Brain microvascular endothelial cell (primary cell): Measurements from ENCODE around the gene AMACR.

Experiments used
- DNase-seq: peaks from one replicate; pipeline ENCODE4 v3.0.0-alpha.2; 2020
- H3K27ac ChIP-seq: fragments of 250-450 bp; sonication (Bioruptor Pico); 2 replicates; pipeline ENCODE4 v1.5.1; 2020; ENCODE audit warnings: mild to moderate bottlenecking, moderate library complexity
- H3K27me3 ChIP-seq: fragments of 250-450 bp; sonication (Bioruptor Pico); replicated peaks from 2 replicates; pipeline ENCODE4 v1.5.1; 2020; ENCODE audit warnings: mild to moderate bottlenecking
- H3K36me3 ChIP-seq: fragments of 250-450 bp; sonication (Bioruptor Pico); replicated peaks from 2 replicates; pipeline ENCODE4 v1.5.1; 2020; ENCODE audit warnings: mild to moderate bottlenecking
- H3K4me3 ChIP-seq: 2 replicates; pipeline ENCODE4 v1.5.1; 2011; ENCODE audit warnings: low read depth, mild to moderate bottlenecking, control low read depth, low read length, moderate library complexity
- CTCF ChIP-seq: IDR thresholded peaks from 2 replicates; pipeline ENCODE4 v1.5.1; 2011; ENCODE audit warnings: low read depth, mild to moderate bottlenecking, moderate library complexity, low read length, control low read depth, inconsistent platforms; ENCODE audit errors: missing control alignments
- in situ Hi-C: cut with HindIII; loops from 2 replicates; pipeline ENCODE4 v1.10.0; 2017; ENCODE audit warnings: low sequenced_read_pairs, low pct_ligation_motif_present

The AMACR gene

GRCh38 chr5:34007621-34008600, at the start of gene AMACR:
Gene AMACR (minus strand): TSS chr5:34008050. CDS start chr5:34008019, 31 bp downstream.
- H3K27ac ChIP-seq: peak within 1 kb of the TSS; percentile 81
- in situ Hi-C loops: no loop called here
- no peaks in the 10 kb centered on the region for H3K36me3 ChIP-seq
- peak; percentile 86 for DNase-seq
- H3K4me3 ChIP-seq: peak within 1 kb of the TSS; percentile 83
- H3K27me3 ChIP-seq: no peaks in the 10 kb centered on the region
- TF ChIP-seq CTCF: no peak

- in situ Hi-C loops: no loop called here
- no peak for TF ChIP-seq CTCF
- H3K27me3 ChIP-seq: no peaks in the 10 kb centered on the region
- no peak for DNase-seq
- no peak overlapping the region for H3K4me3 ChIP-seq
- no peak overlapping the region for H3K27ac ChIP-seq
- no peaks in the 10 kb centered on the region for H3K36me3 ChIP-seq
Observed at GRCh38 chr5:34057569-34057968, 49.7 kb upstream of the AMACR start.

GRCh38 chr5:34057118-34057517, 49.3 kb upstream of the AMACR start:
- TF ChIP-seq CTCF: no peak
- H3K4me3 ChIP-seq: no peak overlapping the region
- H3K36me3 ChIP-seq: no peaks in the 10 kb centered on the region
- H3K27ac ChIP-seq: no peak overlapping the region
- in situ Hi-C loops: no loop called here
- no peak for DNase-seq
- H3K27me3 ChIP-seq: no peaks in the 10 kb centered on the region

GRCh38 chr5:34055667-34056066, 47.8 kb upstream of the AMACR start:
- Histone ChIP-seq H3K4me3 (no peak overlapping the region), H3K36me3 (no peaks in the 10 kb centered on the region), H3K27me3 (no peaks in the 10 kb centered on the region), H3K27ac (no peak overlapping the region)
- no peak for DNase-seq
- in situ Hi-C loops: no loop called here
- no peak for TF ChIP-seq CTCF

GRCh38 chr5:34054400-34054729, 46.5 kb upstream of the AMACR start:
- no peak overlapping the region for H3K27ac ChIP-seq
- H3K36me3 ChIP-seq: no peaks in the 10 kb centered on the region
- no peak overlapping the region for H3K4me3 ChIP-seq
- DNase-seq: no peak
- no peak for TF ChIP-seq CTCF
- in situ Hi-C loops: no loop called here
- H3K27me3 ChIP-seq: no peaks in the 10 kb centered on the region
